Measurements from ENCODE around the gene TLL2.

TLL2 gene

DNA sequence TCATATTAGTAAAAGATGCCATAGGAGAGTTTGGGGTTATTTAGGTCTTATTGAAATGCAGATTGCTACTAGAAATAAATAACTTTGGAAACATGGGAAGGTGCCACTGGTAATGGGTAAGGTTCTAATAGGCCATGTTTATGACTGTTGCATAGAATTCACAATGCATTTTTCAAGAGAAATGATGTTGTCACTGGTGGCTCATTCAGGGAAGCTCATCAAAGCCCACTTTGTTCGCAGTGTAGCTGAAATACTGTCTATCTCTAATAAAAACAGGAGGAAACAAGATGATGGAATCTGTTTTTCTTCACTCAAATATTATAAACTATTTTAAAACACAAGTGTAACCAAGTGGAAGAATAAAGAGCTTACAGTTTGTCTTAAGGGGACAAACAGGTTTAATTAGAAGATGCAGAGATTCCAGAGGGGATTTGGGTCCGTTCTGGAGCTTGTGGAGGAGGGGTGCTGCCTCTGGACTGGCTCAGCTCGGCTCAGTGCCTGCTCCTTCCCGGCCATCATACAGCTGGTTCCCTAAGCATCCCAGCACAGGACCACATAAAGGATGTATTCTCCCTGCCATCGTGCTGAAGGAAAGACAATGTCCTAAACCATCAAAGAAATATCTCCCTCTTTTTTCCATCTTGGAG is 175.3 kb downstream of the TLL2 start:
- no peak overlapping the region for H3K4me3 Mint-ChIP-seq
- H3K36me3 Mint-ChIP-seq (ENCODE audit: low read depth), result no peaks in the 10 kb centered on the region
- H3K9me3 Mint-ChIP-seq, result no peaks in the 10 kb centered on the region
- peaks cover 10% of the 10 kb centered on the region for H3K27me3 Mint-ChIP-seq
- peaks cover 4% of the 10 kb centered on the region for H3K4me1 Mint-ChIP-seq (ENCODE audit: low read depth)
- H3K27ac Mint-ChIP-seq, result no peak overlapping the region

- no peak overlapping the region for H3K27ac Mint-ChIP-seq
- peaks cover 16% of the 10 kb centered on the region for H3K4me1 Mint-ChIP-seq (ENCODE audit: low read depth)
- no peak overlapping the region for H3K4me3 Mint-ChIP-seq
- no peaks in the 10 kb centered on the region for H3K9me3 Mint-ChIP-seq
- no peaks in the 10 kb centered on the region for H3K36me3 Mint-ChIP-seq (ENCODE audit: low read depth)
- peaks cover 10% of the 10 kb centered on the region for H3K27me3 Mint-ChIP-seq
Observed at GRCh38 chr10:96337106-96337505, 176.6 kb downstream of the TLL2 start.

DNA sequence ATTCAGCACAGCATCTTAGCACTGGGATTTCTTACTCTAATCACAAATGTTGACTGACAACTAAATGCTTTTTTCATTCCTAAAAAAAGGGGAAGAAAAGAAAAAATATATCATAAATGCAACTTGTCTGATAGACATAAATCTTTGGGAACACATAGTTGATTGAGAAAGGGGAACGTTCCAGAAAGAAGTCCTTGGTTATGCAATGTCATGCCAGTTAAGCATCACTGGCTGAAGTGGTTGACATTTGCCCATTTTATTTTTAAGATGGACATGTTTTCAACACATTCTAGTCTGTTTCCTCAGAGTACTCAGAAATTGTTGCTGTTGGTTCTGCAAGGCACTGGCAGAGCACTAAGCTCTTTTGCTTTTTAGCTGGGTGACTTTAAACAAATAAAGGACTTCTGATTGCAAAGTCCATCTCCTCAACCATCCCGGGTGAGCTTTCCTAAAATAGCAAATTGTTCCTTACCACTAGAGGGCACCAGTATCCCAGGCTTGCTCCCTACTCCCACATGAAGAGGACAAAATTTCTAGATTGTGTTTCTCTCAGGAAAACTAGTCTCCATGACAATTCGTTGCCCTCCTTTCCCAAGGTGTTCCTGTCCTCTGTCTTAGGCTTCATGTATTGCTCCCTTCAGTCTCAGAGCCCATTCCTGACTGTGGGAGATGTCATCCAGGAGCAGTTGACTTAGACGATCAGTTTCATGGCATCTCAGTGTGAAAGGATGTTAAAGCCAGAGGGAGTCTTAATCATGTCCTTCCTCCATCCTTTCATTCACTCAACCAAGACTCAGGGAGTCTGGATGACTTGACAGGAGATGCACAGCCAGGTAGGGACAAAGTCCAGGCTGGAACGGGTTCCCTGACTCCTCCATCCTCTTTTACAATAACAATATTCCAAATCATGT is 178.9 kb downstream of the TLL2 start:
- Mint-ChIP-seq H3K36me3 (ENCODE audit: low read depth) (no peaks in the 10 kb centered on the region), H3K4me3 (no peak overlapping the region), H3K9me3 (no peaks in the 10 kb centered on the region), H3K4me1 (ENCODE audit: low read depth) (peaks cover 16% of the 10 kb centered on the region), H3K27me3 (peaks cover 13% of the 10 kb centered on the region), H3K27ac (no peak overlapping the region)

GRCh38 chr10:96333101-96333500 is 180.6 kb downstream of the TLL2 start:
- peaks cover 16% of the 10 kb centered on the region for H3K4me1 Mint-ChIP-seq (ENCODE audit: low read depth)
- no peaks in the 10 kb centered on the region for H3K9me3 Mint-ChIP-seq
- H3K27me3 Mint-ChIP-seq, result peaks cover 13% of the 10 kb centered on the region
- H3K36me3 Mint-ChIP-seq (ENCODE audit: low read depth), result no peaks in the 10 kb centered on the region
- H3K27ac Mint-ChIP-seq, result no peak overlapping the region
- H3K4me3 Mint-ChIP-seq, result no peak overlapping the region

DNA sequence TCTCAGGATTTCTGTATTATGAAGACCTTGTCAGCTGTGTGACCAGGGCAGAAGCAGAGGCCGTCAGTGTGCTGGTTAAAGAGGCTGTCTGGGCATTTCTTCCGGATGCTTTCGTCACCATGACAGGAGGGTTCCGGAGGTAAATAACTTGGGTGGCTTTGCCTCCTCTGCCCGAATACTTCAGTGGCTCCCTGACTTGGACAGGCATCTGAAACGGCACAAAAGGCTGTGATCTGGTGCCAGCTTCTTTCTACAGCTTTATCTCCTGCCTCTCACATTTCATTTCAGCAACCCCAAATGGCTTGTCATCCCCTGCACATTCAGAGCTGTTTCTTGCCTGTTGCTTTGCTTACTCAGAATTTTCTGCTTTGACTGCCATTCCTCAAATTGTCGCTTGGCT is 186.3 kb downstream of the TLL2 start:
- Mint-ChIP-seq H3K4me1 (ENCODE audit: low read depth) (peaks cover 3% of the 10 kb centered on the region), H3K27me3 (peaks cover 10% of the 10 kb centered on the region), H3K9me3 (no peaks in the 10 kb centered on the region), H3K36me3 (ENCODE audit: low read depth) (no peaks in the 10 kb centered on the region), H3K4me3 (no peak overlapping the region), H3K27ac (no peak overlapping the region)

- H3K4me1 Mint-ChIP-seq (ENCODE audit: low read depth), result no peaks in the 10 kb centered on the region
- H3K27me3 Mint-ChIP-seq, result peaks cover 9% of the 10 kb centered on the region
- H3K36me3 Mint-ChIP-seq (ENCODE audit: low read depth), result no peaks in the 10 kb centered on the region
- no peak overlapping the region for H3K27ac Mint-ChIP-seq
- H3K9me3 Mint-ChIP-seq, result no peaks in the 10 kb centered on the region
- H3K4me3 Mint-ChIP-seq, result no peak overlapping the region
Observed at GRCh38 chr10:96325719-96326373, 187.9 kb downstream of the TLL2 start.

GRCh38 chr10:96324447-96324846 is 189.3 kb downstream of the TLL2 start:
- no peak overlapping the region for H3K27ac Mint-ChIP-seq
- no peaks in the 10 kb centered on the region for H3K9me3 Mint-ChIP-seq
- H3K4me3 Mint-ChIP-seq, result no peak overlapping the region
- no peaks in the 10 kb centered on the region for H3K36me3 Mint-ChIP-seq (ENCODE audit: low read depth)
- H3K4me1 Mint-ChIP-seq (ENCODE audit: low read depth), result no peaks in the 10 kb centered on the region
- H3K27me3 Mint-ChIP-seq, result peaks cover 7% of the 10 kb centered on the region

DNA sequence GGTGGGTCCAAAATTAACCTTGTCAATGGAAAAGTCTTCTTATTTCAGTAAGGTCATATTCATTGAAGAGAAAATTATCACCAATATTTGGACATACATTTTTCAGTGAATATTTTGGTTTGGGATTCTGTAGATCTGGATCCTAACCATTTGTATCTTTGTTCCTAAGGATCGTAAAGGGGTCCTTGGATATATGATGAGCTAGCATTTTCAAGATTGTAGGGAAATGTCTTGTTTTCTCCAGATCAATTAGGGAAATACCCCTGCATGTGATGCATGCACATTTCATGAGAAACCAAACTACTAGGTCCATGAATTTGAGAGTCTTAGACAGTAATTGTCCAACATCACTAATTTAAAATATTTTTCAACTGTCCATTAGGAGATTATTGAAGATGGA is 191.5 kb downstream of the TLL2 start:
- Mint-ChIP-seq H3K4me1 (ENCODE audit: low read depth) (no peaks in the 10 kb centered on the region), H3K4me3 (no peak overlapping the region), H3K27ac (no peak overlapping the region), H3K9me3 (no peaks in the 10 kb centered on the region), H3K36me3 (ENCODE audit: low read depth) (no peaks in the 10 kb centered on the region), H3K27me3 (peaks cover 3% of the 10 kb centered on the region)

- Mint-ChIP-seq H3K4me3 (no peak overlapping the region), H3K36me3 (ENCODE audit: low read depth) (no peaks in the 10 kb centered on the region), H3K9me3 (no peaks in the 10 kb centered on the region), H3K4me1 (ENCODE audit: low read depth) (no peaks in the 10 kb centered on the region), H3K27ac (no peak overlapping the region), H3K27me3 (peaks cover 1% of the 10 kb centered on the region)
Observed at GRCh38 chr10:96321822-96322221, 191.9 kb downstream of the TLL2 start.

GRCh38 chr10:96319754-96320474 is 193.8 kb downstream of the TLL2 start:
- H3K9me3 Mint-ChIP-seq, result no peaks in the 10 kb centered on the region
- H3K36me3 Mint-ChIP-seq (ENCODE audit: low read depth), result no peaks in the 10 kb centered on the region
- no peak overlapping the region for H3K27ac Mint-ChIP-seq
- H3K27me3 Mint-ChIP-seq, result peaks cover 4% of the 10 kb centered on the region
- H3K4me1 Mint-ChIP-seq (ENCODE audit: low read depth), result no peaks in the 10 kb centered on the region
- H3K4me3 Mint-ChIP-seq, result no peak overlapping the region

GRCh38 chr10:96317067-96317833 is 196.5 kb downstream of the TLL2 start:
- Mint-ChIP-seq H3K4me1 (ENCODE audit: low read depth) (no peaks in the 10 kb centered on the region), H3K36me3 (ENCODE audit: low read depth) (no peaks in the 10 kb centered on the region), H3K9me3 (no peaks in the 10 kb centered on the region), H3K4me3 (no peak overlapping the region), H3K27ac (no peak overlapping the region), H3K27me3 (peaks cover 4% of the 10 kb centered on the region)
